GM21515 (cell line): ENCODE data around the gene UBE3D.
"Not testable (repeated sequence)": the region's sequence is repeated elsewhere in the genome, so short reads cannot be mapped to it uniquely, and the experiment has no call there.

ENCODE experiments used
- ATAC-seq: cut with Tn5 transposase; IDR thresholded peaks from one replicate; pipeline ENCODE4 v1.9.1; 2021; ENCODE audit not compliant: unreplicated experiment

UBE3D gene

GRCh38 chr6:82980086-82980485 is 85.6 kb downstream of the UBE3D start:
- ATAC-seq = no peak

DNA sequence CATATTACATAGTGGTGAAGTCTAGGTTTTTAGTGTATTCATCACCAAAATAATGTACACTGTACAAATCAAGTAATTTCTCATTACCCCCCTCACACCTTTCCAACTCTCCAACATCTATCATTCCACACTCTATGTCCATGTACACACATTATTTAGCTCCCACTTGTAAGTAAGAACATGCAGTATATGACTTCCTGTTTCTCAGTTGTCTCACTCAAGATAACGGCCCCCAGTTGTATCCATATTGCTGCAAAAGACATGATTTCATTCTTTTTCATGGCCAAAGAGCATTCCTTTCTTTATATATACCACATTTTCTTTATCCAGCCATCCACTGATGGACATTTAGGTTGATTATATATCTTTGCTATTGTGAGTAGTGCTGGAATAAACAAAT is 86.0 kb downstream of the UBE3D start:
- ATAC-seq = no peak

- no peak for ATAC-seq
Measured at GRCh38 chr6:82978362-82978945, 87.2 kb downstream of the UBE3D start.

- no peak for ATAC-seq
Measured at GRCh38 chr6:82976179-82976578, 89.5 kb downstream of the UBE3D start.

GRCh38 chr6:82971877-82972460 is 93.7 kb downstream of the UBE3D start:
- no peak for ATAC-seq

DNA sequence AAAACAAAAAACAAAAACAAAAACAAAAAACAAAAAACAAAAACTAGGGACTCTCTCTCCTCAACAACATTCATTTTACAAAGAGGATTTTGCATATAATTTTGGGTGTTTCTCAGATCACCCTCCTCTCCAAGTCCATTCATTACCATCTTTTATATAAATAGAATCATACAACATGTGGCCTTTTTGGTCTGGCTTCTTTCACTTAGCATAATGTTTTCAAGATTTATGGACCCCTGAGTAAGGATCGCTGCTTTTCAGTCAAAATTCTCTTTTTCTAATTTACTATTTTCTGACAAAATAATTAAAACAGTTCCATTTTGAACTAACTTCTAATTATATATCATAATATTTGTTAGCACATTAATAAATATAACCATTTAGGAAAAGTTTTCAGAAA is 94.8 kb downstream of the UBE3D start:
- ATAC-seq = no peak

DNA sequence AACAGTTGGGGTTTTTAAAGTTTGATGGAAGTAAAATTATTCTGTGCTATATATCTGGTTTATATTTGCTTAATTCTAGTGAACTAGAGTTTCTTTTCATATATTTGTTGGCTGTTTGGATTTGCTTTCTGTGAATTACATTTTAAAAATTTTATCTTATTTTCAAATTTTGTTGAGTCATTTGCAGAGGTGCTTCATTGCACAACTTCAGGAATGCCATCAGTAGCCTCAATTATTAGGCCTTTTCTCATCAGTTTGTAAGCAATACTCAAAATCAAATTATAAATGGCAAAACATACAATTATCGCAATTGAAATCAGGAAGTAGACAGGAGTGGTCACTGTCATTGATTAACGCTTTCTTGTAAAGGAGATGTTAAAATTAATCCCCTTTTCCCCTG is 96.9 kb downstream of the UBE3D start:
- no peak for ATAC-seq

DNA sequence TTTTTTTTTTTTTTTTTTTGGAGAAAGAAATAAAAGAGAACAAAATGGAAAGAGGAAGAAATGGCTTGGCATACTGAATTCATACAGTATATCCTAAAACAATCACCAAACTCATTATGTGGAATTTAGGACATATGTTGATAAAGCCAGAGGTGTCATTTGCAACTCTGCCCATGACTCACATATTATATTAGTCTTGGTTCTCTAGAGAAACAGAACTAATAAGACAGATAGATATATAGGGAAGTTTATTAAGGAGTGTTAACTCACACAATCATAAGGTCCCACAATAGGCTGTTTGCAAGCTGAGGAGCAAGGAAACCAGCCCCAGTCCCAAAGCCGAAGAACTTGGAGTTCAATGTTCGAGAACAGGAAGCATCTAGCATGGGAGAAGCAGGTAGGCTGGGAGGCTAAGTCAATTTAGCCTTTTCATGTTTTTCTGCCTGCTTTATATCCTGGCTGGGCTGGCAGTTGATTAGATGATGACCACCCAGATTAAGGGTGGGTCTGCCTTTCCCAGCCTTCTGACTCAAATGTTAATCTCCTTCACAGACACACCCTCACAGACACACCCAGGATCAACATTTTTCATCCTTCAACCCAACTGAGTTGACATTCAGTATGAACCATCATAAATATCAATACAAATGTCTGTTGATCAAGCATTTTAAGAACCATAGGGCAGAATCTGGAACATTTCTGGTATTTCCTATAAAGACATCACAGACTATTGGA is 102.3 kb downstream of the UBE3D start:
- ATAC-seq = no peak

DNA sequence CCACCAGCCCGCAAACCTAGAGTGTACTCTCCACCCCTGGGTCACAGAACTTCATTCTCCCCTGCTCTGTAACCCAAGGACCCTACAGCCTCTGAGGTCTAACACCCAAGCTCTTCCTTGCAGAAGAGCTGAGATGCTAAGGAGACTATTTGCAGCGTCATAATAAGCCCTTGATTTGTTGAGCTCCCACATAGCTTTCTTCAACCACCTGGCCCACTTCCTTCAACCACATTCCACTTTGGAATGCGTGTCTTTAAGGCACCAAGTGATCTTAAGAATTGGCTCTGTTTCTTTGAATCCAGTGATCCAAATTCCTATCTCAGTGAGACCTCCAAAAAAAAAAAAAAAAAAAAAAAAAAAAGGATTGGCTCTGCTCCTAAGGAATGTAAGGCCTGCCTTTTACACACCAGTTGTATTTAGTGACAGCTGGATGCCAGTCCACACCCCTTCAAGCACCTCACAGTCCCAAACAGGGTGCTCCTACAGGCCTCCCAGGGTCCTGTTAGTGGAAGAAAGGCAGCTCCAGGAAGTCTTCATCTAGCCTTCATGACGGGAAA is 106.2 kb downstream of the UBE3D start:
- no peak for ATAC-seq

- ATAC-seq = no peak
Measured at GRCh38 chr6:82958551-82958950, 107.1 kb downstream of the UBE3D start.

- ATAC-seq = no peak
Measured at GRCh38 chr6:82957868-82958245, 107.8 kb downstream of the UBE3D start.

- no peak for ATAC-seq
Measured at GRCh38 chr6:82957171-82957867, 108.3 kb downstream of the UBE3D start.

GRCh38 chr6:82955841-82956240 is 109.8 kb downstream of the UBE3D start:
- no peak for ATAC-seq

DNA sequence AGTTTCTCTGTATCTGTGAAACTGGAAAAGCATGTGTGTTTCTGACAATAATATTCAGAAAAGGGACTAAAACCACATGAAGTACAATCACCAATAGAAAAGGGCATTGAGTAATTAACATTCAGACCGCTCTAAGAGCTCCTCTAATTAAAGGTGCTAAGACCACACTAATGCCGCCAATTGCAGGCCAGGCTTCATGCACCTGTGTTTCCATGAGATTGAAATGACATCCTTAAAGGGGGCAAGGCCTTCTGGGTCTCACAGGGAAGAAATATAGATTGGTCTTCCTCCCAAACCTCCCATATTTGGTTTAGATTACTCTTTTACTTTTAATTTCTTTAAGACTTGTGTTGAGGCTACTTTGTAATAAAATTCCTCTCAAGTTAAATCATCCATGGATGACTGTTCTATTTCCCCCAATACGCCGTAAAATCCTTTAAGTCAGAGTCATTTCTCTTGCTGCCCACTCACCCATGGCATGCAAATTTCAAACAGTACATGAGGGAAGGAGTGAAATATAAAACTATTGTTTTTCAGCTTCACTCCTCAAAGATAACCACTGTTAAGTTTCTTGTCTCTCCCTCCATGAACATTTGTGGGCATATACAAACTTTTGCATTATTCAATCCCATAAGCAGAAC is 110.6 kb downstream of the UBE3D start:
- ATAC-seq = peak; percentile 55

DNA sequence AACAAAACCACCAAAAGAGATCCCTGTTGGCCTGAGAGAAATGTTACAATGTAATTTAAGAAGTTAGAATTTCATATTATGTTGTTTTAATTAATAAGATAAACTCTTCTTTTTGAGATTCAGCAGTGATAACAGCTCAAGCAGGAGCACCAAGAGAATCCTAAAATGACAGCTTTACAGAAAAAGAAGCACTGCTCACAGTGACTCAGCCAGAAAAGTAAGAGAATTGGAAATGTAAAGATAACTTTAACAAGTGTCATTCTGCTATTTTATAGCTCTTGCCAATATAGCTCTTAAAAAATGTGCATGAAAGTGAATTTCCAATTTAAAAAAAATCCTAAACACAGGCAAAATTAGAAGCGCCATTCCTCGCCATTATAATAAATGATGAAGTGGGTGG is 111.3 kb downstream of the UBE3D start:
- no peak for ATAC-seq

DNA sequence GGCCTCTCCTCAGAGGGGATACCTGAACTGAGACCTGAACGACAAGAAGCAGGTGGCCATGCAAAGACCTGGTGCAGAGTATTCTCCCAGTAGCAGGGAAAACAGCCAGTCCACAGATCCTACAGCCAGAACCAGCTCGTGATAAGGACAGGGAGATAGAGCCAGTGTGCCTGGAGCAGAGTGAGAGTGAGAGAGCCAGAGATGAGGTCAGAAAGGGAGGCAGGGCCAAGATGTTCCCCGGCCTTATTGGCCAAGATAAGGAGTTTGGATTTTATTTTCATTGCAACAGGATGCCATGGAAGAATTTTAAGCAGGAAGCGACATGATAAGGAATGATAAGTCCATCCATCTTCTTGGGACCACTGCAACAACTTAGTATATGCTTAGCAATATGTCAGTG is 111.8 kb downstream of the UBE3D start:
- ATAC-seq = no peak

DNA sequence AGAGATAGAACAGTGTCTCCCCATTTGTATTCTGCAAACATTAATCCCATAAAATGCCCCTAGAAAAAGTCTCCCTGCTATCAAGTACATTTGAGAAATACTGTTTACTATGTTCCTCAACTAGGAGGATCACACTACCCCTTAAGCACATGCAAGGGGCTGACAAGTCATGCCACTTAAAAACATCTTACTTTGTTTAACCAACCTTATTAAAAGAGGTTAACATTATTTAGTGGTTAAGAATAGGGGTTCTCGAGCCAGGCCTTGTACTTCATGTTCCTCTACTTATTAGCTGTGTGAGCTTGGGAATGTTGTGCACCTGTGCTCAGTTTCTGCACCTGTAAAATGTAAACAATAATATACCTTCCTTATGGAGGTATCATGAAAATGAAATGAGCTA is 113.7 kb downstream of the UBE3D start:
- ATAC-seq = no peak

- no peak for ATAC-seq
Measured at GRCh38 chr6:82951389-82951788, 114.3 kb downstream of the UBE3D start.

GRCh38 chr6:82930915-82931314 is 134.7 kb downstream of the UBE3D start:
- not testable (repeated sequence) for ATAC-seq

DNA sequence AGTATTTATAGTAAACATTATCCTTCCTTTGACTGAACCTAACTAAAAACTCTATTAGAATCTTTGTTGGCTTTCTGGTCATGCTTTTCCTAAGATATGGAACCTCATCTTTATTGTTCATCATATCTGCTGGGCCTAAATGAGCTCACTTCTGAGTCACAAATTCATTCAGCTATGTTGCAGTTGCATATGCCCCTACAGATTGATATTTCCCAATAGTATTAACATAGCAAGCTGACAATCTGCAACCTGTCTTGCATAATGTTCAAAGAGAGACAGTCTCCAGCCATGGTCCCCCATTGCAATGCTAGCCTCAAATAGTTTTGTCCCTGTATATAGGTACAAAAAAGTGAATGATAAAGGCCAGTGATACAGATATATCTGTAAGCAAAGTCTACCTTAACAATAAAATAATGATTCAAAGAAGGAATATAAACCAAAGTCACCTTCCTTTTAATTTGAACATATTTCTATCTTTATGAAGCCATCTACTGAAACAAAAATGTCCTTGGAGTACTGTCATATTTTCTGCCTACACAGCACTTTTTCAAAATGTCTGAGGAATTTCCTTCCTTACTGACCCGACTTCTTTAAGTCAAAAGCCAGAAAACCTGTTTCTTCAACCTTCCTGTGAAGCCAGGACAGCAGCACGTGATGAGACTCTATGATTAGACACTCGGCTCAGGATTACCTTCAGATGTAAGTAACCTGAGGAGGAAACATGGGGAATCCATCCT is 140.7 kb downstream of the UBE3D start:
- ATAC-seq = no peak

GRCh38 chr6:82921258-82921657 is 144.4 kb downstream of the UBE3D start:
- ATAC-seq = no peak
